Ecto neural progenitor cell (in vitro differentiated cells): Measurements from ENCODE around the gene SERBP1.
"Not testable (repeated sequence)": the region's sequence is repeated elsewhere in the genome, so short reads cannot be mapped to it uniquely, and the experiment has no call there.

ENCODE experiments used
- DNase-seq: peaks from one replicate; pipeline ENCODE4 v3.0.0-alpha.2; 2018; ENCODE audit warnings: low spot score

The SERBP1 gene

GRCh38 chr1:67440339-67440738 is 10.1 kb upstream of the SERBP1 start:
- DNase-seq, result no peak

DNA sequence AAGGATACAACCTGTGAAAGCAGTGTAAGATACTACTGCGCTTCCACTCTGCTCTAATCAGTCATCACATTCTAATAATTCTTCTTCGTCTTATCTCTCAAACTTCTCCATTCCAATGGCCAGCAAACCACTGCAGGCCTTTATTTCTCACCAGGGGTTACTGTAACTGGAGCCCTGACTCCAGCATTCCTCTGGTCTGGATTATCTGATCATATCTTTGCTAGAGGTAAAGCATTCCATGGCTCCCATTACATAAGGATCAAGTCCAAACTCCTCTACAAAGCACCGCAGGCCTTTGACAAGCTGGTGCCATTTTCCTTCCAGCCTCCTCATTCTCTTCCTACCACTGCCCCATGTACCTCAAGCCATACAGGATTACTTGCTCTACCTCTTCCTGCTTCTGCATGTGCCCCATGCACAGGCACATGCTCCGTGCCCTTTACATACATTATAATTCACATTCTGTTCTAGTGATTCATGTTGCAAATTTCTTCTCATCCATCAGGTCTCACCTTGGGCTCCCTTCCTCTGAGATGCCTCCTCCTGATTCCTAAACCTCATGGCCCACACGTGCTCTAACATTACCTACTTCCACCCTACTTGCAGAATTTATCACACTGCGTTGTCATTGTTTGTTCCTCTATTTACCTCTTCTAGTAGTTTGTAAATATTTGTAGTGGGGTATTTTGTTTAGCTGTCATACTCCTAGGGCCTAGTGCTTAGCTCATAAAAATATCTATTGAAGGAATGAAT is 9.3 kb upstream of the SERBP1 start:
- no peak for DNase-seq

DNA sequence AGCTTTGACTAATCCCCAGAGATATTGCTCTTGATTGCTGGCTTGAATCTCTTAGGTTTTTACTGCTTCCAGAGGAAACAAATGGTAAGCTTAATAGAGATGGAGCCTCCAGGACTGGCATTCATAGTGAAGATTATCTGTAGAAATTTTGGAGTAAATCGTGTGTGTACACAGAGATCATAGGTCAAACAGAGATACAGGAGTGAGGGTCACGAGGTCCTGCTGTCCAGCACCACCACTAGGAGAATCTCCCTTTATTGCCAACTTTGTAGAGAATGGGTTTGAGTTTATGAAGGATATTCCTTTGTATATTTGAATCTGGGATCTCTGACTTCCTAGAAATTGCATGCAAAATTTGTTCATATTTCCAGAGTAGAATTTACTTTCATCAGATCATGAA is 7.8 kb upstream of the SERBP1 start:
- DNase-seq, result no peak

- DNase-seq, result no peak
These were observed 6.4 kb upstream of the SERBP1 start for GRCh38 chr1:67436511-67437055.

DNA sequence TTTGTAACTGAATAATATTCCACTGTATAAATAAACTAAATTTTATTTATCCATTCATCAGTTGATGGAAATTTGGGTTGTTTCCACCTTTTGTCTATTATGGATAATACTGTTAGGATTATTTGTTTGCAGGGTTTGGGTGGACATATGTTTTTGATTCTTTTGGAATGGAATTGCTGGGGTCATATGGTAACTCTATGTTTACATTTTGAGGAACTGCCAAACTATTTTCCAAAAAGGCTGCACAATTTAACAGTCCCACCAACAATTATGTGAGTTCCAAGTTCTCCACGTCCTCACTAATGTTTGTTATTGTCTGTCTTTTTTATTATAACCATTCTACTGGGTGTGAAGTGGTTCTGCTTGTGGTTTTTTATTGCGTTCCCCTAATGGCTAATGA is 4.3 kb upstream of the SERBP1 start:
- no peak for DNase-seq

GRCh38 chr1:67433837-67434236 is 3.6 kb upstream of the SERBP1 start:
- no peak for DNase-seq

DNA sequence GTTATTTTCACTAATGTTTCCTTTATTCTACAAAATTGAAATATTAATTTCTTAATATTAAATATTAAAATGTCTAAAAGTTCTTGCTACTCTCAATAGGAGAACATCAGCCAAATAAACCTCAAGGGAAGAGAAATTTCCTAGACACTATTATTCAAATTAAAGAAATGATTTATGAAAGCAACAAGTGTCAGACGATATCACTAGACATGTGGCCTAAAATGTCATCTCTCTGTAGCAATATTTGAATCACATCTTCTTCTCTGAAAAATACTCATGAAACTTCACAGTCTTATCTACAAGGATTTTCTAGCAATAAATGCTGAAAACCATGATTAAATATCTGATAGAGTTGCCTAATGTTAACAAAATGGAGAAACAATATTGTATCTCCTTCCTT is 2.5 kb upstream of the SERBP1 start:
- DNase-seq, result no peak

DNA sequence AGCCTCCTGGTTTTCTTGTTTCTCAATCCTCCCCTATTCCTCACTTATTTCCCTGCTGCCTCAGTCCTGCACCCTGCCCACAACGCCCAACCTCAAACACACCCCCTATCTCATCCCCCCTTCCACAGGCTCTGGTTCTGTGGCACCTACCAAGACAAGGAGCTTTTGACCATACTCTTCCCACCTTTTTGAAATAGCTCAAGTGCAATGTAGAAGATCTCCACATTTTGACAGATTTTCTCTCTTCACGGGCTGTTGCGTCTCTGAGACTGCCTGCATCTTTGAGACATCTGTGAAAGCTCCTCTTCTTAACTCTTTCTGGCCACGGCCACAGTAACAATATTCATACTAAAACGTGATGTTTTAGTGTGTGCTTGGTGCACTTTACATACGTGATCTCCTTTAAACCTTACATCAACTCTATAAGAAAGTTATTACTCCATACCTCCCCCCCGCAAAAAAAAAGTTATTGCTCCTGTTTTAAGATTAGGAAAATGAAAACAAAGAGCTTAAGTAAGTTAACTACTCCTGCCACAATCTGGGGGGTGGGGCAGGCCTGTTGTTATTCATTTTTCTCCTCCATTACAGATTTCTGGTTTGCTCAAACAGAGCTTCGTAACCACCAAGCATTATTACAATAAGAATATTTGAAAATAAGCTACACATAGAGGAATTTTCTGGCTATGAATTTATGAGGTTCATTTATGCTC is 1.8 kb upstream of the SERBP1 start:
- DNase-seq, result no peak

- DNase-seq, result no peak
These were observed 1.1 kb upstream of the SERBP1 start for GRCh38 chr1:67431156-67431765.

- peak; percentile 49 for DNase-seq
These were observed 459 bp downstream of the SERBP1 start for GRCh38 chr1:67429528-67430357.

DNA sequence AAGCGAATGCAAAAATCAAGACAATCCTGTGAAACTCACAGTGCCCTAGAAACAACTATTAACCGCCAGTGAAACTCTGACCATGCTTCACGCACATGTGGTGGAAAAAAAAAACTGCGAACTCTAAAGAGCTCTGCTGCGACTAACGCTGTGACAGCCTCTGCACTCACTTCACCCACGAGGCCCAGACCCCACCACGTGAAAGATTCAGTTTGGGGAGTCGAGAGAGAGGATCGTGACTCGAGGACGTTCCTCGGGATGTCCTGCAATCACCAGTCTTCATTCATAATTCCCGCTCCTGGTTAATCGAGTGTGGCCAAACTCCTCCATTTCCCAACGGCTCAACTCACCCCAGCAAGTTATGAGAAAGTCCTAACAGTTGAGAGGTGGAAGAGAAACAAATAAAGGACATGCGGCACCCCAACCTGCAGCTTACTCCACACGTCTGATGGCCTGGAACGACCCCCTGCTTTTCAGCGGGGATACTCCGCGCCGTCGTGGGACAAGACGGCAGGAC is 1.1 kb downstream of the SERBP1 start:
- DNase-seq, result no peak

DNA sequence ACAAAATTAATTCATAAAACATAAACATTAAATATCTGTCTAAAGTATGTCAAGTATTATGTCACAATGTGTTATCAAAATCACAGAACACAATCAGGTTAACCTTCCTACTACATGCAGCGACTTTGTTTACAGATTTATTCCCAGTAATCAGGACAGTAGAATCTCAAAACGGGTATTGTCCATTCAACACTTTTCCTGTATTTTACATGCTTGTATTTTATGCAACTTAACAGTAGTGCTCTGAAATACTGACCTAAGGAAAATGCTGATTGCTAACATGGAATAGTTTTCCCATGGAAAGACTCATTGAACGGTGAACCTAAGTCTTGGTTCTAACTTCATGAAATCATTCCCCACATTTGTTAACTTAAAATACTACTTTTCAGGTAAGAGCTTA is 2.3 kb downstream of the SERBP1 start:
- DNase-seq, result no peak

DNA sequence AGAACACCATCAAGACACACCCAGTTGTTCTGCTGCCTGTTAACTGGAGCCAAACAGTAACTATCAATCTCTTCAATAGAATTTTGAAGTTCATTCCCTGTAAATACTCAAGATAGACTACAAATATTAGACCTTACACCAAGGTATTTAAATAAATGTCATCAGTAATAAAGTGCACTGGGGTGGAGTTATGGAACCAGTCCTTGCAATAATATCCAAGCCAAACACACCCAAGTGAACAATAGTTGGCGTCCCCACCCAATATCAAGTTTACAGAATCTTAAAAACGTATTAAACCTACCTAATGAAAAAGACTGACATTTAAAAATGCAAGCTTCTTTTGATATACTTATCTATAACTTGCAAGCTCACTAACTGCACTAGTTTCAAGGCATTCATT is 2.7 kb downstream of the SERBP1 start:
- no peak for DNase-seq

DNA sequence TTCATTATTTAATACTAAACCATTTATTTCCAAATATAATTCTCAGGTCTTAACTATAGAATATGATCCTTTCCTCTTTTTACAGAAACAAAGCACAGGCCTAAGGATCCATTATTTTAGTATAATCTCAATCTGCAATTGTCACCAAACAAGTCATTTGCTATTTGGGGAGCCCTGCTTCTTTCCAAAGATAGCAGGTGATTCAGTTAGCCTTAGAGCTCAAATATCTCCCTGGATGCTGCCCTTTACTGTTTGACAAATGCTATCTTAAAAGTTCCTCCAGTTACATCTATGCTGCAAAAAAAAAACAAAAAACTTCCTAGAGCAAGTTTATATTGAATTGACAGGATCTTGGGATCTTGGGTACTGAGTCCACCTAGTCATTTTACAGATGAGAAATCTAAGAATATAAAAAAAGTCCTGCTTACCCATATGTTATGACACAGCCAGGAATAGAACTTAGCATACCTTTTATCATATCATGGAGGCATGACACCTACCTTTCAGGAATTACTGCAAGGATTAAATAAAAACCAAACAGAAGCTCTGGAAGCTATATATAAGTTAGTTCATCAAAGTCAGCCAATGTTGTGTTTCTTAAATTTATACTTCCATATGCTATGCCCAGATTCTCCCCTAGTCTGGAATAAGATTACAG is 9.2 kb downstream of the SERBP1 start:
- DNase-seq, result no peak

DNA sequence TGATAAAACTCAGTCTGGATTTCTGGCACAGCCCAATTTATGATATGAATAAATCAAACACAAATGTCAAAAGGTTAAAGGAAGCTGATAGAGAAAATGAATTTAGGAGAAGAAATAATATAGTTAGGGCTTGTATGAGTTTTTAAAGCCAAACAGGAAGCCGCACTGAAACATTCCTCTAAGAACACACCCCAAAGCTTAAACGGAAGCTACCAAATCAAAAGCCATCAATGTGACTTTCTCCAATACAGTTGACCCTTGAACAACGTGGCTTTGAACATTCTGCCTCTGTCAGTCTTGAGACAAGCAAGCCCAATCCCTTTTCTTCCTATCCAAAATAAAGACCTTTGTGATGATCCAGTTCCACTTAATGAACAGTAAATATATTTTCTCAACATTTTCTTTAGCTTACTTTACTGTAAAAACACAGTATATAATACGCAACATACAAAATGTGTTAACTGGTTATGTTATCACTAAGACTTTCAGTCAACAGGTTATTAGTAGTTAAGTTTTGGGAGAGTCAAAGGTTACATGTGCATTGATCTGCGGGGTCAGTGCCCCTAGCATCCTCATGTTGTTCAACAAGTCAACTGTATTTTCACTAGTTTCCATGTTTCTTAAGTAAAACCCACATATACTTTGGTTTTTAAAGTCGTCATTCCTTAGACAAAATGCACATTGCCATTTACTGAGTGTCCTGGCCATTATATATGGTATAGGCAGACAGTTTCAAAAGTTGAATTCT is 11.2 kb downstream of the SERBP1 start:
- no peak for DNase-seq

DNA sequence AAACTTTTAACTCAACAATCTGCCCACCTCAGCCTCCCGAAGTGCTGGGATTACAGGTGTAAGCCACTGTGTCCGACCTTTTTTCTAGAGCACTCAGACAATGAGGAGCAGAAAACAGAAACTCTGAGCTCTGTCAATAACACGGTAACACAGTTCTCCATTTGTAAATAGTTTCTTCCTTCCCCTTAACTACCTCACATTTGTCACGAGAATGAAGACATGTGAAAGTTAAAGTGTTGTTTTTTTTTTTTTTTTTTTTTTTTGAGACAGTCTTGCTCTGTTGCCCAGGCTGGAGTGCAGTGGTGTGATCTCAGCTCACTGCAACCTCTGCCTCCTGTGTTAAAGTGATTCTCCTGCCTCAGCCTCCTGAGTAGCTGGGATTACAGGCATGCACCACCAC is 12.5 kb downstream of the SERBP1 start:
- not testable (repeated sequence) for DNase-seq

GRCh38 chr1:67415041-67415440 is 15.2 kb downstream of the SERBP1 start:
- DNase-seq, result no peak

DNA sequence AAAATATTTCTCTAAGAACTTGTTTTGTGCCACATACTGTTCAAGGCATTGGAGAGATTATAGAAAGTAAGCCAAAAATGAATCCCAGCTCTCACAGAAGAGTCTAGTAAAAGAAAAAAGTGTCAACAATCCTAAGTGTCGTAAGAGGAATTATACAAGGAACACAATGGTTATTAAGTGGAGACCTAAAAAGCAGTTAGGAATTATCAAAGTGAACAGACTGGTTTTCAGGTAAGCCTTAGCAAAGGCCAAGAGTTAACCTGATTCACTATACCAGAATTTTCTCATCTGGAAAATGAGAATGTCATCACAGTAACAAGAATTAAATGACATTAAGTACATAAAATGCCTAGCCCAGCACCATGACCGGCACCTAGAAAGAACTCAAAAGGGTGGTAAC is 15.6 kb downstream of the SERBP1 start:
- no peak for DNase-seq

- not testable (repeated sequence) for DNase-seq
These were observed 17.1 kb downstream of the SERBP1 start for GRCh38 chr1:67413101-67413500.

DNA sequence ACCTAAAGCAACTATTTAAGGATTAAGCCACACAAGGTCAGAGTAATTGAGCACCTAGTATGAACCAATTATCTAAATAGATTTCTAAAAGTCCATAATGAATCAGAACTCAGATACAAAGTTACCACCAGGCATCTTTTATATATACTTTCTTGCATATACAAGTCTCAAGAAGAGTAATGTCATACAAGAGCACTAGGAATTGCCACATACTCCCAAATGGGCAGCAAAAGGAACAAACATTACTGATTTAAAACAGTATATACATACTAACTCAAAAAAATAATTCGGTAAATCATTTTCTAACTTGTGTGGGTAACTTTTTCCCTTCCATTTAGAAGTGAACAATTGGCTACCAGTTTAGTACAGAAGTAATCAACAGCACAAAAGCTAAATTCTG is 22.1 kb downstream of the SERBP1 start:
- no peak for DNase-seq

DNA sequence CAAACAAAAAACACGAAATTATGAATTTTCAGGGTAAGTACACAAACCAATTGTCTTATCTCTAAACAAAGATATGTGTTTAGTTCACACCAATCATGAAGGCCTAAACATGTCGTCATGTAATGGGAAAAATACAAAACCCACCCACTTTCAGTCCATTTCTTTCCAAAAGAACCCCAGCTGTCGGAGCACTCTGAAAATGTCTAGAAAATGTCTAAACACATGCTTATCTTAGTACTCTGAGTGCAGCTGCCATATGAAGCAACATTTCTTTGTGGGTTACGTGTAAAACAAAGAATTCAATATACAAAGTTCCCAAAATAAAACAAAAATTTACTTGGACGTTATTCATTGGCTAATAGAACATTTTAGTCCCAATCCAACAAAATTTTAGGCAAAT is 22.7 kb downstream of the SERBP1 start:
- no peak for DNase-seq
